Activated T-cell treated with anti-CD3 and anti-CD28 coated beads, Interleukin-2, amount 50 U/mL, for 24 hours (primary cell): Measurements from ENCODE around the gene ANO1.
A peak's percentile ranks its signal among the peaks of the same experiment; 100 is the strongest.
"Not testable (repeated sequence)": the region's sequence is repeated elsewhere in the genome, so short reads cannot be mapped to it uniquely, and the experiment has no call there.

ENCODE experiments used
- DNase-seq: peaks from one replicate; pipeline ENCODE4 v3.0.0-alpha.2; 2020
- H3K27ac Mint-ChIP-seq: 2 replicates; pipeline ENCODE4 v1.8.0; 2020; ENCODE audit warnings: mild to moderate bottlenecking, mixed read lengths
- H3K27me3 Mint-ChIP-seq: 2 replicates; pipeline ENCODE4 v1.8.0; 2020; ENCODE audit warnings: mixed read lengths
- H3K36me3 Mint-ChIP-seq: 2 replicates; pipeline ENCODE4 v1.8.0; 2020; ENCODE audit warnings: low read depth, mixed read lengths
- H3K4me1 Mint-ChIP-seq: 2 replicates; pipeline ENCODE4 v1.8.0; 2020; ENCODE audit warnings: low read depth, mixed read lengths
- H3K4me3 Mint-ChIP-seq: 2 replicates; pipeline ENCODE4 v1.8.0; 2020; ENCODE audit warnings: mild to moderate bottlenecking, moderate library complexity, mixed read lengths
- H3K9me3 Mint-ChIP-seq: 2 replicates; pipeline ENCODE4 v1.8.0; 2020; ENCODE audit warnings: mixed read lengths

ANO1 gene

DNA sequence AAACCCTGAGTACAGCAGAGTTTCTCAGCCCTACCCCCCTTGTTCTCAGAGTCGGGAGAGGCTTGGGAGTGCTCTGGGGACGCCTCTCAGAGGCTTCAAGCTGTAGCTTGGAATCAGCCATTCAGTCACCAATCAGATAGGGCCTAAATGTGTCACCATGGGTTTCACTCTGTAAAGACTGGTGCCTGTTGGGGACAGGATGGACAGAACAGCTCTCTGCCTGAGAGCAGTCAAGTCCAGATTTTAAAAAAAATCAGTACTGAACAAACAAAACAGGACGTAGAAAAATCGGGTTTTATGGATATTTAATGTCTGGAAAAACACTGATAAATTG is 126.3 kb downstream of the ANO1 start:
- H3K9me3 Mint-ChIP-seq, result no peaks in the 10 kb centered on the region
- H3K4me3 Mint-ChIP-seq, result peak overlapping the region; percentile 97
- no peak for DNase-seq
- H3K4me1 Mint-ChIP-seq, result peaks cover 54% of the 10 kb centered on the region
- peaks cover 58% of the 10 kb centered on the region for H3K36me3 Mint-ChIP-seq
- no peaks in the 10 kb centered on the region for H3K27me3 Mint-ChIP-seq
- peak overlapping the region; percentile 99 for H3K27ac Mint-ChIP-seq

DNA sequence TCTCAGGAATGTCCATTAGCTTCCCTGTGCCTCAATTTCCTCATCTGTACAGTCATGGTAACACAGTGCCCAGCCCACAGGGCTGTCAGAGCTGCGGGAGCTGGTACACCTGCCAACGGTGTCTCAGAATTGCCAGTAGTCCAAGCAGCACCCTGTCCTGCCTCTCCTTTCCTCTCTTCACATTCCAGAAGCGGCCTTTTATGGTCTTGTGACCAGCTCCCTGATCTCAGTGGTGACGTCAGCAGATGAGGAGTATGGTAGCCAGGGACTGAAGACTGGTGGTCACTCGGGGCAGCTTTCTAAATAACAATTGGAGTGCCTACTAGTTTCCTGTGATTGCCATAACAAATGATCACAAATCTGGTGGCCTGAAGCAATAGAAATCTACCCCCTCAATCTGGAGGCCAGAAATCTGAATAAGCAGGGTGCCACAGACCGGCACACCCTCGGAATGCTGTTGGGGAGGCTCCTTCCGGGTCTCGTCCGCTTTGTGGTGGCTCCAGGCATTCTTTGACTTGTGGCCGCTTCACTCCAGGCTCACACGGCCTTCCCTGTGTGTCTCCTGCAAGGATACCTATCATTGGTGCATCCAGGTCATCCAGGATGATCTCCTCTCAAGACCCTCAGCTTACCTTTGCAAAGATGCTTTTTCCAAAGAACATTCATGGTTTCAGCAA is 127.1 kb downstream of the ANO1 start:
- Mint-ChIP-seq H3K9me3 (no peaks in the 10 kb centered on the region), H3K27ac (peak overlapping the region; percentile 99), H3K27me3 (no peaks in the 10 kb centered on the region), H3K4me1 (peaks cover 60% of the 10 kb centered on the region), H3K36me3 (peaks cover 64% of the 10 kb centered on the region), H3K4me3 (peak overlapping the region; percentile 97)
- DNase-seq, result no peak

DNA sequence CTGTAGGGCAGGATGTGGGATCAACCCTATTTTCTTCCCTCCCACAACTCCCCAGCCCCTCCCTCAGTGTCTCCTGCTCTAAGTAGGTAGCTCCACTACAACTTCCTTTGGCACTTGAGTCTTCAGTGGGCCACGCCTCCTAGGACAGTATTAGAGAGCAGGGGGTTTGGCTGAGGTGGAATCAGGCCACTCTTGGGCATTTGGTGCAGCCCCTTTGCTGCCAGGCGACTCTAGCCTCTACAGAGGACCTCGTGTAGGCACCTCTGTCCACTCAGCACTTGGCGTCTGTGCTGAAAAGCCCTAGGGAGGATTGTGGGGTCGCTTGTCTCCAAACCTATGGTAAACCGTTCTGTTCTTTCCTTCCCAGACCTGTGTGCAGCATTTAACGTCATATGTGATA is 127.6 kb downstream of the ANO1 start:
- H3K9me3 Mint-ChIP-seq, result no peaks in the 10 kb centered on the region
- H3K36me3 Mint-ChIP-seq, result peaks cover 66% of the 10 kb centered on the region
- no peaks in the 10 kb centered on the region for H3K27me3 Mint-ChIP-seq
- H3K4me3 Mint-ChIP-seq, result peak overlapping the region; percentile 97
- H3K4me1 Mint-ChIP-seq, result peaks cover 65% of the 10 kb centered on the region
- DNase-seq, result no peak
- H3K27ac Mint-ChIP-seq, result peak overlapping the region; percentile 99

DNA sequence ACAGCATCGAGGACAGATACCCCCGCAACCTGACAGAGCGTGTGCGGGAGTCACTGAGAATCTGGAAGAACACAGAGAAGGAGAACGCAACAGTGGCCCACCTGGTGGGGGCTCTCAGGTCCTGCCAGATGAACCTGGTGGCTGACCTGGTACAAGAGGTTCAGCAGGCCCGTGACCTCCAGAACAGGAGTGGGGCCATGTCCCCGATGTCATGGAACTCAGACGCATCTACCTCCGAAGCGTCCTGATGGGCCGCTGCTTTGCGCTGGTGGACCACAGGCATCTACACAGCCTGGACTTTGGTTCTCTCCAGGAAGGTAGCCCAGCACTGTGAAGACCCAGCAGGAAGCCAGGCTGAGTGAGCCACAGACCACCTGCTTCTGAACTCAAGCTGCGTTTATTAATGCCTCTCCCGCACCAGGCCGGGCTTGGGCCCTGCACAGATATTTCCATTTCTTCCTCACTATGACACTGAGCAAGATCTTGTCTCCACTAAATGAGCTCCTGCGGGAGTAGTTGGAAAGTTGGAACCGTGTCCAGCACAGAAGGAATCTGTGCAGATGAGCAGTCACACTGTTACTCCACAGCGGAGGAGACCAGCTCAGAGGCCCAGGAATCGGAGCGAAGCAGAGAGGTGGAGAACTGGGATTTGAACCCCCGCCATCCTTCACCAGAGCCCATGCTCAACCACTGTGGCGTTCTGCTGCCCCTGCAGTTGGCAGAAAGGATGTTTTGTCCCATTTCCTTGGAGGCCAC is 128.3 kb downstream of the ANO1 start:
- no peaks in the 10 kb centered on the region for H3K9me3 Mint-ChIP-seq
- H3K27ac Mint-ChIP-seq, result peak overlapping the region; percentile 99
- peaks cover 66% of the 10 kb centered on the region for H3K36me3 Mint-ChIP-seq
- H3K27me3 Mint-ChIP-seq, result no peaks in the 10 kb centered on the region
- peaks cover 65% of the 10 kb centered on the region for H3K4me1 Mint-ChIP-seq
- peak overlapping the region; percentile 18 for H3K4me3 Mint-ChIP-seq
- DNase-seq, result no peak

DNA sequence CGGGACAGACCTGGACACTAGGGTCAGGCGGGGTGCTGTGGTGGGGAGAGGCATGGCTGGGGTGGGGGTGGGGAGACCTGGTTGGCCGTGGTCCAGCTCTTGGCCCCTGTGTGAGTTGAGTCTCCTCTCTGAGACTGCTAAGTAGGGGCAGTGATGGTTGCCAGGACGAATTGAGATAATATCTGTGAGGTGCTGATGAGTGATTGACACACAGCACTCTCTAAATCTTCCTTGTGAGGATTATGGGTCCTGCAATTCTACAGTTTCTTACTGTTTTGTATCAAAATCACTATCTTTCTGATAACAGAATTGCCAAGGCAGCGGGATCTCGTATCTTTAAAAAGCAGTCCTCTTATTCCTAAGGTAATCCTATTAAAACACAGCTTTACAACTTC is 128.9 kb downstream of the ANO1 start:
- DNase-seq, result no peak
- no peak overlapping the region for H3K4me3 Mint-ChIP-seq
- H3K27me3 Mint-ChIP-seq, result no peaks in the 10 kb centered on the region
- peaks cover 65% of the 10 kb centered on the region for H3K4me1 Mint-ChIP-seq
- no peaks in the 10 kb centered on the region for H3K9me3 Mint-ChIP-seq
- H3K36me3 Mint-ChIP-seq, result peaks cover 66% of the 10 kb centered on the region
- peak overlapping the region; percentile 59 for H3K27ac Mint-ChIP-seq

DNA sequence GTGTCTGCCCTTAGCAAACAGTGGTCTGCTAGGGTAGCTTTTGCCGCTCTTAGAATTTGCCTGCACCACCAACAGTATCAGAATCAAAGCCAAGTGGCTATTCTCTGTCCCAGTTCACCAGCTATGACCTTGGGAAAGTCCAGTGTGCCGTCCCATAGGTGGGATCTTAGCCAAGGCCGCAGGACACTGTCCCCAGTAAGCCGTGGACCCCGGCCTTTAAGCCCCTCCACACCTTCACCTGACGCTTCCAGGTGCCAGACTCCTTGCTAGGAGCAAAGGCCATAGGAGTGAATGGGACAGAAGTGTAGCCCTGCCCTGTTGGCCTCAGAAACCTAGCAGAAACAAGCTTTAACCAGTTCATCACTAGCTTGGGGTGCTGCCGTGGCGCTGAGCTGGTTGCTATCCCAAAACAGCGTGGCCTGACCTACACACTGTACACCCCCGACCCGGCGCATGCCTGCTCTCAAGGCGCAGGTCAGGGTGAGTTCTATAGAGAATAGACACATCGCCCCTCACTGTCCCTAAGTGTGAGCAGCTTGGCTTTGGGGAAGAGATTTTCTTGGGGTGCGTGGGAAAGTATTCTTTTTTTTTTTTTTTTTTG is 129.5 kb downstream of the ANO1 start:
- Mint-ChIP-seq H3K27me3 (no peaks in the 10 kb centered on the region), H3K27ac (peak overlapping the region; percentile 59), H3K4me3 (no peak overlapping the region), H3K9me3 (no peaks in the 10 kb centered on the region), H3K36me3 (peaks cover 66% of the 10 kb centered on the region), H3K4me1 (peaks cover 63% of the 10 kb centered on the region)
- no peak for DNase-seq

DNA sequence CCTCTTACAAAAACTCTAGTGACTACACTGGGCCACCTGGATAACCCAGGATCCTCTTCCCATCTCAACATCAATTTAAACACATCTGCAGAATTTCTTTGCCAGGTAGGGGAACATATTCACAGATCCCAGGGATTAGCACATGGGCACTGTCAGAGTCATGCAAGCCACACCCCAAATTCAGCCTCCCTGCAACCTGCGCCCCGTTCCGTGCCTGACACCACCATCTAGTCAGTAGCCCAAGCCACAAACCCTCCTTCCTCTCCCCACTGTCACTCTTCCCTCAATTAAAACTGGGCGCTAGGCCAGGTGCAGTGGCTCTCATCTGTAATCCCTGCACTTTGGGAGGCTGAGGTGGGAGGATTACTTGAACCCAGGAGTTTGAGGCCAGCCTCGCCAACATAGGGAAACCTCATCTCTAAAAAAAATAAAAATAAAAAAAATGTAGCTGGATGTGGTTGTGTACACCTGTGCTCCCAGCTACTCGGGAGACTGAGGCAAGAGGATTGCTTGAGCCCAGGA is 131.3 kb downstream of the ANO1 start:
- no peaks in the 10 kb centered on the region for H3K27me3 Mint-ChIP-seq
- H3K4me1 Mint-ChIP-seq, result peaks cover 56% of the 10 kb centered on the region
- H3K36me3 Mint-ChIP-seq, result peaks cover 58% of the 10 kb centered on the region

DNA sequence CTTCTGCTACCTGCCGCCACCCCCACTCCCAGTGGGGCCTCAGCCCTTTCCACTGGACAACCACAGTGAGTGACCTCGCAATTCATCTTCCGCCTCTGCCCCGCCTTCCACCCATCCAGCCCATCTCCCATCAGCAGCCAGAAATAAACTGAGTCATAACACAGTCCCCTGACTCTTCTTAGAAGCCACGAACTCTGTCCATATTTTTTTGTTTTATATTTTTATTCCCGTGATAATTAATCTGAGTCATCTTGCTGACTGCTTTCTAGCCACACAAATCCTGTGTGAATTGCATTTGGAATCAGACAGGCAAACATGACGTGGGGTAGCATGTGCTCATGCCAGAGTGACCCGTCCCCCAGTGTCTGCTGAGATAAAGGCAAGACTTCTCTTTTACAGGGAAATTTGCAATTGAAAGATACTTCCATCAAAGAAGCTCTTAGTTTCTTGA is 132.0 kb downstream of the ANO1 start:
- no peaks in the 10 kb centered on the region for H3K9me3 Mint-ChIP-seq
- DNase-seq, result no peak
- peaks cover 52% of the 10 kb centered on the region for H3K36me3 Mint-ChIP-seq
- H3K4me3 Mint-ChIP-seq, result no peak overlapping the region
- peak overlapping the region; percentile 56 for H3K27ac Mint-ChIP-seq
- H3K27me3 Mint-ChIP-seq, result no peaks in the 10 kb centered on the region
- peaks cover 50% of the 10 kb centered on the region for H3K4me1 Mint-ChIP-seq

More for the DNA sequence above, 131.3 kb downstream of the ANO1 start:
- peak overlapping the region; percentile 19 for H3K27ac Mint-ChIP-seq
- DNase-seq, result no peak
- H3K9me3 Mint-ChIP-seq, result no peaks in the 10 kb centered on the region
- no peak overlapping the region for H3K4me3 Mint-ChIP-seq

DNA sequence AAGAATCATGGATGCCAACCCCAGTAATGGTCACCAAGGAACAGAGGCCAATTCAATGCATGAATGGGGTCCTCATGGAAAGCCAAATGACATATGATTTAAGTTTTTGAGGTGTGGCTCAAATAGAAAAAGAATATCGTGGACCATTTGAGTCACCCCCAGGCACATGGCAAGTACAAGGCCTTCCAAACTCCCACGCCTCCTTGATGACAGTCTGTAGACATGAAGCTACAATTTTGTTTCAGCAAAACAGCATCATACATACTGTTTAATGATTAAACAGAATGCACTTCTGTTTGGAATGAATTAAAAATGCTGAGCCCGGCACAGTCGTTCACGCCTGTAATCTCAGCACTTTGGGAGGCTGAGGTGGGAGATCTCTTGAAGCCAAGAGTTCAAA is 132.4 kb downstream of the ANO1 start:
- H3K9me3 Mint-ChIP-seq, result no peaks in the 10 kb centered on the region
- peaks cover 47% of the 10 kb centered on the region for H3K36me3 Mint-ChIP-seq
- H3K4me3 Mint-ChIP-seq, result no peak overlapping the region
- peak overlapping the region; percentile 56 for H3K27ac Mint-ChIP-seq
- DNase-seq, result no peak
- no peaks in the 10 kb centered on the region for H3K27me3 Mint-ChIP-seq
- H3K4me1 Mint-ChIP-seq, result peaks cover 46% of the 10 kb centered on the region

DNA sequence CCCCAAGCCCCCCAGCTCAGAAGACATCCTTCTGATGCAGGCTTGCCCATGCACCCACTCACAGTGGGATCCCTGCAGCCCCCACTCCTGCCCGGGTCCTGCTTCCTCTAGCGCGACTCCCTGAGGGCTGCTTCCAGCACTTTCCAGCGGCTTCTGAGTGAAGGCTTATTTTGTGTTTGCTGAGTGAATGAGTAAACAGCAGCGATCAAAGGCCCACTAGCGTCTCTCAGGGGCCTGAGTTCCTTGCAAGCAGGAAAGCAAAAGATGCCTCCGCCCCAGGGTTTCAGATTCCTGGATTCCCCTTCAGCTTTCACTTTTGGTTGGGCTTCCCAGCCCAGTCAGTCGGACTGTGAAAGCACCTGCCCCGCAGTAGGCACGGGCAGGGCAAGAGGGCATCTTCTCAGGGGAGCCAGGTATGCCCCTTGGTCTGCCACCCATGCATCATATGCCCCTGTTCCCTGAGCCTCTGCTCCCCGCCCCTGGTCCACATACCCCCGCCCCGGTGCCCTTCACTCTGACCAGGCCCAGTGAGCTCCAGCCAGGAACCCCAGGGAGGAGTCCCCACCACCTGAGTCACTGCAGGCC is 134.2 kb downstream of the ANO1 start:
- Mint-ChIP-seq H3K36me3 (peaks cover 29% of the 10 kb centered on the region), H3K4me1 (peaks cover 28% of the 10 kb centered on the region), H3K9me3 (no peaks in the 10 kb centered on the region), H3K27me3 (peaks cover under 1% of the 10 kb centered on the region), H3K27ac (peak overlapping the region; percentile 13), H3K4me3 (no peak overlapping the region)
- DNase-seq, result no peak

DNA sequence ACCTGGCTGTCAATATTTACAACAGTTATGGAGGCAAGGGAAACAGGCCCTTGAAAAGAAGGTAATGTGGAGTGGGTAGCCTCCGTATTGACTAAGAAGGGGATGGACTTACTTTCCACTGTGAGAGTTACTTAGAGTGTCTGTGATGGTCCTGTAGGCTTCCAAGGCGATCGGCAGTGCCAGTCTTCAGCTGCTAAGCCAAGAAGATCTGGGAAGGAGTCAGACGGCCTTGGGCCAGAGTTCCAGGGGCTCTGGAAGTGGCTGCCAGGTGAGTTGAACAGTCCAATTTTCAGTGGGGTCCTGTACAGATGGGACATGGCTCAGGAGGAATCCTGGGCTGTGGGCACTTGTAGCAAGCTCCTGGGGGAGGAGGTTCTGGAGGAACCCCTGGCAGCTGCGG is 139.3 kb downstream of the ANO1 start:
- H3K27ac Mint-ChIP-seq, H3K4me3 Mint-ChIP-seq, H3K36me3 Mint-ChIP-seq, DNase-seq, H3K9me3 Mint-ChIP-seq, H3K4me1 Mint-ChIP-seq: not testable (repeated sequence)
- peaks cover 27% of the 10 kb centered on the region for H3K27me3 Mint-ChIP-seq

DNA sequence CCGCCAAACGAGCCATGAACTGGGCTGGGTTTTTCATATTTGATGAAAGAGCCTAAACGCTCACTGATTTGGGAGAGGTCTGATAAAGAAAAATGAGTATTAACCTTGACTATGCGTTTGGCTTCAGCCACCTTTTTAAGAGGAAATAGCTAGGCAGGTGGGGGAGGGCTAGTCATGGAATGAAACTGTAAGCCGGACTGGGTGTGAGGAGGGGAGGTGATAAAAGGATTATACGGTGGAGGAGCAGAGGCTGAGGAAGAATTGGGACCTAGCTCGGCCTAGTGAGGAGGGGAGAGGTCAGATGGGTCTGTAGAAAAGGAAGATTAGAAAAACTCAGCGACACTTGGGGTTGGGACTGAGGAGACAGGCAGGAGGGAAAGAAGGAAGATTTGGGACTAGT is 140.0 kb downstream of the ANO1 start:
- H3K9me3 Mint-ChIP-seq, H3K4me1 Mint-ChIP-seq, DNase-seq, H3K36me3 Mint-ChIP-seq, H3K27ac Mint-ChIP-seq, H3K4me3 Mint-ChIP-seq: not testable (repeated sequence)
- peaks cover 29% of the 10 kb centered on the region for H3K27me3 Mint-ChIP-seq

DNA sequence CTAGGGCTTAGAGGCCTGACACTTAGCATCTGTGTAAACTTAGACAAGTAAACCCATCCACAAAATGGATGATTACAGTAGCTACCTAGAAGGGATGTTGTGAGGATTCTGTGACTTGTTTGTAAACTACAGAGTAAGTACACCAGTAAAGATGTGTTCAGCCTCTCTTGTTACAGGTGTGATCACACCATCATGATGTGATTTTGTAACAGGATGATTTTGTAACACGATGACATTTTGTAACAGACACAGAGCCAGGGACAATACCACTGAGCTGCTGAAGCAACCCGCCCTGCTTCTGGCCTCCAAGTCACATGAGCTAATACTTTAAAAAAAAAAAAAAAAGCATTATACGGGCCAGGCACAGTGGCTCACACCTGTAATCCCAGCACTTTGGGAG is 142.0 kb downstream of the ANO1 start:
- Mint-ChIP-seq H3K9me3 (no peaks in the 10 kb centered on the region), H3K36me3 (no peaks in the 10 kb centered on the region), H3K4me3 (no peak overlapping the region), H3K27me3 (peaks cover 34% of the 10 kb centered on the region), H3K4me1 (no peaks in the 10 kb centered on the region), H3K27ac (no peak overlapping the region)
- no peak for DNase-seq

DNA sequence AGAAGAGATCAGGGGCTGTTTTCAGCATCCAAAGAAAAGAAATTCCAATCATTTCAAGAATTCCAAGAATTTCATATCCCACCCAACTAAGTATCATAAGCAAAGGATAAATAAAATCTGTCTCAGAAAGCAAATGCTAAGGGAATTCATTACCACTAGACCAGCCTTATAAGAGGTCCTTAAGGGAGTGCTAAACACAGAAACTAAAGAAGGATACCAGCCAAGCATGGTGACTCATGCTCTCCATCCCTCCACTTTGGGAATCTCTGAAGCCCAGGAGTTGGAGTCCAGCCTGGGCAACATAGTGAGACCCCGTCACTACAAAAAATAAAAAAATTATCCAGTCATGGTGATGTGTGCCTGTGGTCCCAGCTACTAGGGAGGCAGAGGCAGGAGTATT is 142.8 kb downstream of the ANO1 start:
- Mint-ChIP-seq H3K4me1 (no peaks in the 10 kb centered on the region), H3K36me3 (no peaks in the 10 kb centered on the region), H3K27me3 (peaks cover 34% of the 10 kb centered on the region), H3K4me3 (no peak overlapping the region), H3K9me3 (no peaks in the 10 kb centered on the region), H3K27ac (no peak overlapping the region)
- no peak for DNase-seq
